OCI-LY1 (cell line): ENCODE measurements around the gene TEX52.

Experiments used
- EZH2 ChIP-seq: fragments of 200-600 bp; sonication (generic), shearing (Covaris generic); IDR thresholded peaks from 2 replicates; pipeline ENCODE4 v1.8.0; 2017; ENCODE audit warnings: borderline replicate concordance, mixed run types, mild to moderate bottlenecking, antibody characterized with exemption, low read length, moderate library complexity, mixed read lengths
- TF ChIP-seq, protein P1 (sequence below): fragments of 200-600 bp; sonication (generic), shearing (Covaris generic); IDR thresholded peaks from 2 replicates; pipeline ENCODE4 v1.5.1; 2017; ENCODE audit warnings: mild to moderate bottlenecking, antibody characterized with exemption, low read length, moderate library complexity, mixed read lengths

DNA sequence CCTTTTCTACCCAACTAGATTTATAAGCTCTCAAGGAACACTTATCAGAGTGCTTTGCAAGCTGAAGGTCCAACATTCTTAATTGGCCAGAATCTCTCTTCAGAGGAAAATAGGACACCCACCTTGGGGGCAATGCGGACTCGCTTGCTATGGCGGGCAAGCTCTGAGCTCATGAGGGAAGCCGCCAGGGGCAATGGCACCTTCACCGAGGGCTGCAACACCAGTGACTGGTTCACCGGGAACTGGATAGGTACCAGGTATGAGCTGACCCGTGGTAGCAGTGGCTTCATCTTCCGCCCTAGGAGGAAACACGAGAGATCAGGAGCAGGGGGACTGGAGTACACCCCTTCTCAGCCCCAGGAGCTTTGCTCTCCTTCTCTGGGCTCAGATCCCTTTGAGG, 7.4 kb upstream of the TEX52 start:
- no peak for TF ChIP-seq EZH2
- TF ChIP-seq, protein P1, sequence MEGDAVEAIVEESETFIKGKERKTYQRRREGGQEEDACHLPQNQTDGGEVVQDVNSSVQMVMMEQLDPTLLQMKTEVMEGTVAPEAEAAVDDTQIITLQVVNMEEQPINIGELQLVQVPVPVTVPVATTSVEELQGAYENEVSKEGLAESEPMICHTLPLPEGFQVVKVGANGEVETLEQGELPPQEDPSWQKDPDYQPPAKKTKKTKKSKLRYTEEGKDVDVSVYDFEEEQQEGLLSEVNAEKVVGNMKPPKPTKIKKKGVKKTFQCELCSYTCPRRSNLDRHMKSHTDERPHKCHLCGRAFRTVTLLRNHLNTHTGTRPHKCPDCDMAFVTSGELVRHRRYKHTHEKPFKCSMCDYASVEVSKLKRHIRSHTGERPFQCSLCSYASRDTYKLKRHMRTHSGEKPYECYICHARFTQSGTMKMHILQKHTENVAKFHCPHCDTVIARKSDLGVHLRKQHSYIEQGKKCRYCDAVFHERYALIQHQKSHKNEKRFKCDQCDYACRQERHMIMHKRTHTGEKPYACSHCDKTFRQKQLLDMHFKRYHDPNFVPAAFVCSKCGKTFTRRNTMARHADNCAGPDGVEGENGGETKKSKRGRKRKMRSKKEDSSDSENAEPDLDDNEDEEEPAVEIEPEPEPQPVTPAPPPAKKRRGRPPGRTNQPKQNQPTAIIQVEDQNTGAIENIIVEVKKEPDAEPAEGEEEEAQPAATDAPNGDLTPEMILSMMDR, result no peak
